GM12865 (cell line): ENCODE measurements around the gene SULT1A2.
"Not testable (repeated sequence)": the region's sequence is repeated elsewhere in the genome, so short reads cannot be mapped to it uniquely, and the experiment has no call there.

ENCODE experiments used
- DNase-seq: peaks from one replicate; pipeline ENCODE4 v3.0.0; 2010; ENCODE audit warnings: low read depth
- H3K4me3 ChIP-seq: 2 replicates; pipeline ENCODE4 v1.5.1; 2011; ENCODE audit warnings: mild to moderate bottlenecking, low read depth, low read length, control low read depth
- CTCF ChIP-seq: IDR thresholded peaks from 2 replicates; pipeline ENCODE4 v1.5.1; 2011; ENCODE audit warnings: low read length, control low read depth, low read depth, inconsistent platforms; ENCODE audit not compliant: insufficient read depth; ENCODE audit errors: missing control alignments

The SULT1A2 gene

GRCh38 chr16:28596840-28597691, at the start of gene SULT1A2:
Gene SULT1A2, minus strand, starts transcription at chr16:28597050. Its CDS starts 1,120 bp downstream, at chr16:28595930.
- no peak for TF ChIP-seq CTCF
- no peak for DNase-seq
- no peak within 1 kb of the TSS for H3K4me3 ChIP-seq

- DNase-seq = peak; percentile 72
- H3K4me3 ChIP-seq = not testable (repeated sequence)
These were observed 43.1 kb upstream of the SULT1A2 start for GRCh38 chr16:28639959-28640358.

GRCh38 chr16:28638359-28638758, 41.5 kb upstream of the SULT1A2 start:
- DNase-seq, H3K4me3 ChIP-seq: not testable (repeated sequence)

GRCh38 chr16:28637765-28638164, 40.9 kb upstream of the SULT1A2 start, which contains the start of gene NPIPB8:
Gene NPIPB8, plus strand, starts transcription at chr16:28638065. Its CDS starts 296 bp downstream, at chr16:28638361.
- not testable (repeated sequence) for DNase-seq, H3K4me3 ChIP-seq

GRCh38 chr16:28636093-28636823, 39.4 kb upstream of the SULT1A2 start:
- not testable (repeated sequence) for H3K4me3 ChIP-seq, DNase-seq

GRCh38 chr16:28630905-28631304, 34.1 kb upstream of the SULT1A2 start:
- H3K4me3 ChIP-seq, DNase-seq: not testable (repeated sequence)

GRCh38 chr16:28623172-28623711, 26.4 kb upstream of the SULT1A2 start:
- peak; percentile 39 for DNase-seq
- TF ChIP-seq CTCF = no peak
- no peak overlapping the region; the same call in 1 of the 2 replicates for H3K4me3 ChIP-seq

GRCh38 chr16:28622532-28623171, 25.8 kb upstream of the SULT1A2 start:
- not testable (repeated sequence) for H3K4me3 ChIP-seq, DNase-seq

GRCh38 chr16:28621481-28622155, 24.8 kb upstream of the SULT1A2 start:
- TF ChIP-seq CTCF = no peak
- H3K4me3 ChIP-seq = no peak overlapping the region
- DNase-seq = no peak

- not testable (repeated sequence) for DNase-seq, H3K4me3 ChIP-seq
These were observed 23.5 kb upstream of the SULT1A2 start for GRCh38 chr16:28620316-28620715.
